OCI-LY1 (cell line): Measurements from ENCODE around the gene LARP4B.

Experiments
- H2AFZ ChIP-seq: fragments of 200-600 bp; sonication (generic), shearing (Covaris generic); 2 replicates; pipeline ENCODE4 v1.6.0; 2014; ENCODE audit warnings: antibody characterized with exemption, mild to moderate bottlenecking, low read length
- H3F3A ChIP-seq: fragments of 200-600 bp; sonication (generic), shearing (Covaris generic); 2 replicates; pipeline ENCODE4 v1.6.0; 2014; ENCODE audit warnings: mild to moderate bottlenecking, antibody characterized with exemption, low read length, moderate library complexity; ENCODE audit not compliant: insufficient read depth
- H3K27ac ChIP-seq: fragments of 200-600 bp; sonication (generic); 2 replicates; pipeline ENCODE4 v1.5.1; 2014; ENCODE audit warnings: low read length, mixed run types, mild to moderate bottlenecking, low read depth; ENCODE audit not compliant: poor library complexity, severe bottlenecking
- H3K27me3 ChIP-seq: fragments of 200-600 bp; sonication (generic); 2 replicates; pipeline ENCODE4 v1.6.0; 2014; ENCODE audit warnings: antibody characterized with exemption, mild to moderate bottlenecking, low read length, moderate library complexity; ENCODE audit not compliant: insufficient read depth
- H3K36me3 ChIP-seq: fragments of 200-600 bp; sonication (generic); 2 replicates; pipeline ENCODE4 v1.6.1; 2014; ENCODE audit warnings: mild to moderate bottlenecking, antibody characterized with exemption, low read length, moderate library complexity, mixed read lengths; ENCODE audit not compliant: insufficient read depth
- H3K4me1 ChIP-seq: fragments of 200-600 bp; sonication (generic); 2 replicates; pipeline ENCODE4 v1.5.1; 2014; ENCODE audit warnings: mild to moderate bottlenecking, low read length, moderate library complexity; ENCODE audit not compliant: insufficient read depth, severe bottlenecking
- H3K4me2 ChIP-seq: fragments of 200-600 bp; sonication (generic), shearing (Covaris generic); 2 replicates; pipeline ENCODE4 v1.6.1; 2014; ENCODE audit warnings: low read length
- H3K4me3 ChIP-seq: fragments of 200-600 bp; sonication (generic); 2 replicates; pipeline ENCODE4 v1.5.1; 2014; ENCODE audit warnings: low read length, low read depth, mild to moderate bottlenecking, mixed read lengths; ENCODE audit not compliant: poor library complexity, severe bottlenecking
- H3K79me2 ChIP-seq: fragments of 200-600 bp; shearing (Covaris generic); 2 replicates; pipeline ENCODE4 v1.6.1; 2016; ENCODE audit warnings: mixed run types, low read length, mixed read lengths; ENCODE audit not compliant: insufficient read depth
- H3K9ac ChIP-seq: fragments of 200-600 bp; sonication (generic), shearing (Covaris generic); 2 replicates; pipeline ENCODE4 v1.6.1; 2014; ENCODE audit warnings: mild to moderate bottlenecking, low read length, mixed read lengths
- H3K9me2 ChIP-seq: fragments of 200-600 bp; sonication (generic), shearing (Covaris generic); 2 replicates; pipeline ENCODE4 v1.6.1; 2014; ENCODE audit warnings: low read depth, mild to moderate bottlenecking, low read length, mixed read lengths
- H3K9me3 ChIP-seq: fragments of 200-600 bp; shearing (Covaris generic); 2 replicates; pipeline ENCODE4 v1.6.1; 2014; ENCODE audit warnings: low read length, mixed read lengths
- H4K20me1 ChIP-seq: fragments of 200-600 bp; sonication (generic), shearing (Covaris generic); 2 replicates; pipeline ENCODE4 v1.6.0; 2016; ENCODE audit warnings: mild to moderate bottlenecking, low read length; ENCODE audit not compliant: insufficient read depth
- CTCF ChIP-seq: fragments of 200-600 bp; sonication (generic), shearing (Covaris generic); IDR thresholded peaks from 2 replicates; pipeline ENCODE4 v1.5.1; 2017; ENCODE audit warnings: mild to moderate bottlenecking, antibody characterized with exemption, low read length, moderate library complexity, mixed read lengths
- EZH2 ChIP-seq: fragments of 200-600 bp; sonication (generic), shearing (Covaris generic); IDR thresholded peaks from 2 replicates; pipeline ENCODE4 v1.8.0; 2017; ENCODE audit warnings: borderline replicate concordance, mixed run types, mild to moderate bottlenecking, antibody characterized with exemption, low read length, moderate library complexity, mixed read lengths

Gene LARP4B

GRCh38 chr10:792083-792791 lies 139.3 kb downstream of the LARP4B start:
- H3K9me3 ChIP-seq = peaks cover 5% of the 10 kb centered on the region; the same call in 1 of the 2 replicates
- H3K4me1 ChIP-seq = peaks cover 25% of the 10 kb centered on the region
- H3K4me3 ChIP-seq = no peak overlapping the region
- H3K79me2 ChIP-seq = no peaks in the 10 kb centered on the region
- peaks cover 10% of the 10 kb centered on the region for H3K36me3 ChIP-seq
- H3K9me2 ChIP-seq = no peaks in the 10 kb centered on the region
- TF ChIP-seq EZH2 (no peak), CTCF (no peak)
- H2AFZ ChIP-seq = no peak overlapping the region
- H3K27me3 ChIP-seq = no peaks in the 10 kb centered on the region
- H3K4me2 ChIP-seq = no peak overlapping the region
- H4K20me1 ChIP-seq = no peaks in the 10 kb centered on the region
- no peak overlapping the region for H3K9ac ChIP-seq
- H3F3A ChIP-seq = no peaks in the 10 kb centered on the region
- no peak overlapping the region for H3K27ac ChIP-seq

DNA sequence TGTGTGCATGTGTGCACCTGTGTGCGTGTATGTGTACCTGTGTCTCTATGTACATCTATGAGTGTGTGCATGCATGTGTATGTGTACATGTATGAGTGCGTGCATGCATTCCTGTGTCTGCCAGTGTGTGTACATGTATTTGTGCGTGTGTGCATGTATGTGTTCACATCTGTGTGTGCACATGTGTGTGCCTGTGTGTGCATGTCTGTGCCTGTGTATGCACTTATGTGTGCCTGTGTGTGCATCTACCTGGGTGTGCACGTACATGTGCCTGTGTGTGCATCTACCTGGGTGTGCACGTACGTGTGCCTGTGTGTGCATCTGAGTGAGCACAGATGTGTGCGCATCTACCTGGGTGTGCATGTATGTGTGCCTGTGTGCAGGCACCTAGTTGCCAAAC lies 139.9 kb downstream of the LARP4B start:
- Histone ChIP-seq H3K4me1 (peaks cover 29% of the 10 kb centered on the region), H3K79me2 (no peaks in the 10 kb centered on the region), H3F3A (no peaks in the 10 kb centered on the region), H3K9ac (no peak overlapping the region), H3K9me2 (no peaks in the 10 kb centered on the region), H3K4me3 (no peak overlapping the region), H4K20me1 (no peaks in the 10 kb centered on the region), H3K27ac (no peak overlapping the region), H2AFZ (no peak overlapping the region), H3K27me3 (no peaks in the 10 kb centered on the region), H3K9me3 (peaks cover 1% of the 10 kb centered on the region; the same call in 1 of the 2 replicates), H3K36me3 (peaks cover 4% of the 10 kb centered on the region), H3K4me2 (no peak overlapping the region)
- TF ChIP-seq CTCF = no peak
- no peak for TF ChIP-seq EZH2

DNA sequence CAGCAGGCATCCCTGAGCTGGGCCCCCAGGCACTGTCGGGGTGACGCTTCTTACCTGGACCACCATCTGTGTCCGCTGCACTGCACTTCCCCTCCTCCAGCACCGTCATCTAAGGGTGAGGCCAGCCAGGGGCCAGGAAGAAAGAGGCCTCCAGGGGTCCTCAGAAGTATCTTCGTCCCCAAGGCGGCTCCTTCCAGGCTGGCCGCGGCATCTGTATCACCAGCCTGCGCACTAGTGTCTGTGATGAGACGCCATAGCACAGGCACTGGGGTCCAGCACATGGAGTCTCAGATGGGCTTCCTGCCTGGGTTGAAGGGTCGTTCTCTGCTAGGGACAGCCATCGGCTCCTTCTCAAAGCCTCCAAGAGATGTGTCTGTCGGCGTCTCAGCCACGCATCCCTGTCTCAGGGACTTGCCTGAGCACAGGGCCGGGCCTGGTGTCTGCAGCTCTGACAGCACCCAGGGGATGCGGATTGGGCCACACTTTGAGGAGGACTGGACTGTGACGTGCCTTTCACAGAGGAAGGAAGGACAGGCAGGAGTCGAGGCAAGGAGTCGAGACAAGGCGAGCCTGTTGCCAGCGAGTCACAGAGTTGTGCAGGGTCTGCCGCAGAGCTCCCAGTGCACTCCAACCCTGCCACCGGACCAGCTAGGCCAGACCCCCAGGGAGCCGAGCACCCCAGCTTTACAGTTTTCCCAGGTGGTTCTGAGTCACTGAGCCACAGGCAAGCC lies 140.5 kb downstream of the LARP4B start:
- H3K36me3 ChIP-seq = peaks cover 2% of the 10 kb centered on the region; the same call in 1 of the 2 replicates
- no peaks in the 10 kb centered on the region for H3F3A ChIP-seq
- no peaks in the 10 kb centered on the region for H3K79me2 ChIP-seq
- no peaks in the 10 kb centered on the region for H3K27me3 ChIP-seq
- H3K9ac ChIP-seq = no peak overlapping the region
- no peaks in the 10 kb centered on the region for H3K9me2 ChIP-seq
- no peak overlapping the region for H3K4me2 ChIP-seq
- H4K20me1 ChIP-seq = no peaks in the 10 kb centered on the region
- H3K4me1 ChIP-seq = peaks cover 29% of the 10 kb centered on the region
- TF ChIP-seq CTCF (no peak), EZH2 (no peak)
- no peaks in the 10 kb centered on the region; the same call in 1 of the 2 replicates for H3K9me3 ChIP-seq
- no peak overlapping the region for H3K4me3 ChIP-seq
- H2AFZ ChIP-seq = no peak overlapping the region
- no peak overlapping the region for H3K27ac ChIP-seq
